ENCODE results near the gene HLA-E. TPM values are rescaled to one million over a fixed set of nuclear protein-coding genes. Genes with fewer than 3 reads are reported as not detected.

The HLA-E gene
- total and polyA plus RNA-seq, 10 of the 15 experiments (the other 5 are each of a cell fraction or from before 2014, with no cell fraction given) = 35.1 to 483 (median 267) TPM

GRCh38 chr6:30542404-30542725 is 53.1 kb downstream of the HLA-E start:
- BruUV-seq (replicated peaks) = no TSS peak
- RAD21 ChIA-PET (ENCODE audit: unreplicated experiment) = interaction anchor here (0.7 to 8.4 kb wide), 13 partner anchors 9 to 193 kb away, joined by 3 to 159 read pairs (median 5); no protein-coding TSS in a partner anchor
- intact Hi-C loops (cut with micrococcal nuclease; ENCODE audit: unreplicated experiment) = loop anchor here (5.0 kb wide), 2 partner anchors 130 to 195 kb away; partner anchors contain the start of gene DHX16

More at GRCh38 chr6:30542404-30542725, 53.1 kb downstream of the HLA-E start:
- Histone ChIP-seq H3K4me3 (no peak overlapping the region), H3K27ac (ENCODE audit: control insufficient read depth, insufficient read depth) (no peak overlapping the region), H4K20me1 (ENCODE audit: control insufficient read depth, insufficient read depth) (no peaks in the 10 kb centered on the region), H3K36me3 (ENCODE audit: control insufficient read depth in 2 of 2, insufficient read depth in 2 of 2, low read length in 1 of 2) (peaks cover under 1 to 1% of the 10 kb centered on the region in 2 experiments; a peak in 2 of 4 replicates), H3K79me2 (ENCODE audit: control insufficient read depth, insufficient read depth, low read length) (no peaks in the 10 kb centered on the region), H3K9ac (ENCODE audit: control insufficient read depth, insufficient read depth, low read length) (no peak overlapping the region), H3K4me1 (ENCODE audit: control insufficient read depth, insufficient read depth, low read length) (peaks cover 7% of the 10 kb centered on the region; the same call in 1 of the 2 replicates), H2AFZ (ENCODE audit: control insufficient read depth, low read depth, low read length) (no peak overlapping the region), H3K4me2 (ENCODE audit: control insufficient read depth, insufficient read depth) (no peak overlapping the region), H3K27me3 (replicated peaks in 1 of 2; ENCODE audit: control insufficient read depth in 2 of 2, insufficient read depth in 2 of 2, low read length in 1 of 2) (no peaks in the 10 kb centered on the region), H3K9me3 (replicated peaks; ENCODE audit: control insufficient read depth, insufficient read depth, low read length) (no peaks in the 10 kb centered on the region)
- ChIA-PET CTCF (interaction anchor here (0.8 to 15.6 kb wide), 22 partner anchors 12 to 538 kb away, joined by 3 to 480 read pairs (median 13); partner anchors contain the start of genes ABCF1, DHX16, GNL1 and PRR3), SMC1A (ENCODE audit: uncharacterized antibody, unreplicated experiment) (interaction anchor here (1.1 to 12.5 kb wide), 19 partner anchors 12 to 372 kb away, joined by 3 to 221 read pairs (median 5); partner anchors contain the start of gene VARS2), POLR2A (interaction anchor here (1.2 to 1.4 kb wide), 3 partner anchors 13 to 60 kb away, joined by 3 to 5 read pairs (median 3); no protein-coding TSS in a partner anchor)
- in situ Hi-C loops (cut with MboI) = no loop called here
- FAIRE-seq (peak; percentile 62), DNase-seq (ENCODE audit: low read depth, low spot score) (no peak), ATAC-seq (peak; percentile 44)
- TF ChIP-seq IRF3 (IDR thresholded peaks at IDR 0.05) (no peak), ZNF274 (IDR thresholded peaks at IDR 0.05; ENCODE audit: insufficient read depth, insufficient read length) (no peak), ZNF24 (IDR thresholded peaks at IDR 0.05) (no peak), MTA2 (IDR thresholded peaks at IDR 0.05; ENCODE audit: low read depth) (no peak), TCF3 (IDR thresholded peaks at IDR 0.05; ENCODE audit: borderline replicate concordance, insufficient read depth, low read depth, low read length) (no peak), SMARCA5 (IDR thresholded peaks at IDR 0.05) (no peak), LARP7 (IDR thresholded peaks at IDR 0.05) (no peak), SIX5 (IDR thresholded peaks at IDR 0.05; ENCODE audit: low read depth, low read length, severe bottlenecking) (no peak), E2F4 (IDR thresholded peaks at IDR 0.05; ENCODE audit: low read depth, low read length) (no peak), NR2F1 (conservative IDR thresholded peaks at IDR 0.05) (no peak), DPF2 (IDR thresholded peaks at IDR 0.05) (no peak), ATF3 (IDR thresholded peaks at IDR 0.05; ENCODE audit: borderline replicate concordance, extremely low read depth, low read depth, low read length) (no peak), NBN (IDR thresholded peaks at IDR 0.05) (no peak), SUZ12 (IDR thresholded peaks at IDR 0.05; ENCODE audit: unreplicated experiment) (no peak), ZNF592 (IDR thresholded peaks at IDR 0.05) (no peak)
- WGBS (ENCODE audit: insufficient coverage, insufficient replicate concordance, low lambda C conversion rate, missing lambda C conversion rate) = 0% methylated on average over 4 of the region's 4 CpGs

Data from GM12878 (cell line).